Mesendoderm (in vitro differentiated cells): ENCODE data around the gene CDYL.

Experiments used
- DNase-seq: peaks from one replicate; pipeline ENCODE4 v3.0.0; 2013
- H2AK5ac ChIP-seq: 2 replicates; pipeline ENCODE4 v1.6.1; 2013; ENCODE audit warnings: low read length, inconsistent platforms
- H2BK120ac ChIP-seq: 2 replicates; pipeline ENCODE4 v1.6.1; 2013; ENCODE audit warnings: low read depth, mild to moderate bottlenecking, low read length, moderate library complexity, mixed read lengths
- H2BK15ac ChIP-seq: replicated peaks from 2 replicates; pipeline ENCODE4 v1.6.1; 2013; ENCODE audit warnings: low read depth, mild to moderate bottlenecking, moderate library complexity
- H2BK5ac ChIP-seq: 2 replicates; pipeline ENCODE4 v1.6.1; 2013; ENCODE audit warnings: low read length, inconsistent platforms
- H3K18ac ChIP-seq: 2 replicates; pipeline ENCODE4 v1.6.1; 2013; ENCODE audit warnings: mild to moderate bottlenecking, low read length, mixed read lengths
- H3K23ac ChIP-seq: one replicate; pipeline ENCODE4 v1.6.1; 2013; ENCODE audit warnings: low read length
- H3K27ac ChIP-seq: 2 replicates; pipeline ENCODE4 v1.5.1; 2013; ENCODE audit warnings: low read depth, mild to moderate bottlenecking, inconsistent platforms, low read length, moderate library complexity
- H3K27me3 ChIP-seq: 2 replicates; pipeline ENCODE4 v1.6.1; 2013; ENCODE audit warnings: low read length, control low read depth, mild to moderate bottlenecking, inconsistent platforms; ENCODE audit not compliant: insufficient read depth, poor library complexity
- H3K36me3 ChIP-seq: 2 replicates; pipeline ENCODE4 v1.6.1; 2013; ENCODE audit warnings: low read length, inconsistent platforms; ENCODE audit not compliant: control insufficient read depth, insufficient read depth
- H3K4ac ChIP-seq: one replicate; pipeline ENCODE4 v1.6.1; 2013; ENCODE audit warnings: low read depth, mild to moderate bottlenecking, low read length, moderate library complexity
- H3K4me1 ChIP-seq: 2 replicates; pipeline ENCODE4 v1.6.1; 2013; ENCODE audit warnings: low read depth, low read length, inconsistent platforms; ENCODE audit not compliant: control insufficient read depth
- H3K4me2 ChIP-seq: 2 replicates; pipeline ENCODE4 v1.6.1; 2013; ENCODE audit warnings: low read length
- H3K4me3 ChIP-seq: 2 replicates; pipeline ENCODE4 v1.5.1; 2013; ENCODE audit warnings: mild to moderate bottlenecking, low read length
- H3K56ac ChIP-seq: one replicate; pipeline ENCODE4 v1.6.1; 2013; ENCODE audit warnings: low read length
- H3K79me1 ChIP-seq: 2 replicates; pipeline ENCODE4 v1.6.1; 2013; ENCODE audit warnings: low read length, inconsistent platforms
- H3K79me2 ChIP-seq: 2 replicates; pipeline ENCODE4 v1.6.1; 2013; ENCODE audit warnings: mild to moderate bottlenecking, low read length; ENCODE audit not compliant: control insufficient read depth, insufficient read depth
- H3K9ac ChIP-seq: 2 replicates; pipeline ENCODE4 v1.6.1; 2013; ENCODE audit warnings: low read length, inconsistent platforms
- H4K5ac ChIP-seq: one replicate; pipeline ENCODE4 v1.6.1; 2013; ENCODE audit warnings: low read length
- H4K8ac ChIP-seq: one replicate; pipeline ENCODE4 v1.6.1; 2013; ENCODE audit warnings: low read depth, mild to moderate bottlenecking, control low read depth, low read length, moderate library complexity
- WGBS: extraction: QIAGEN DNeasy Blood & Tissue Kit; methylation state at CpG from one replicate; pipeline ENCODE4 v1.1.7; 2013; ENCODE audit warnings: low lambda C conversion rate, missing lambda C conversion rate; ENCODE audit not compliant: insufficient coverage; ENCODE audit errors: extremely low coverage; 5-methylcytosine and 5-hydroxymethylcytosine counted together

The CDYL gene

DNA sequence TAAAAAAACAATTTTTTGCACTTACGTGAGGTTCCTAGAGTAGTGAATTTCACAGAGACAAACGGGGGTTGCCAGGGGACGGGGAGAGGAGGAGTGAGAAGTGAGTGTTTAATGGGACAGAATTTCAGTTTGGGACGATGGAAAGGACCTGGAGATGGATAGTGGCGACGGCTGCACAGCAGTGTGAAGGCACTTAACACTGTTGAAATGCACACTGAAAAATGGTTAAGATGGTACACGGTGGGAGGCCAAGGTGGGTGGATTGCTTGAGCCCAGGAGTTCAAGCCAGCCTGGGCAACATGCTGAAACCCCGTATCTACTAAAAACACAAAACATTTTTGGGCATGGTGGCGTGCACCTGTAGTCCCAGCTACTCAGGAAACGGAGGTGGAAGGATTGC is 196.2 kb downstream of the CDYL start:
- Histone ChIP-seq H3K56ac (no peak overlapping the region), H3K23ac (no peak overlapping the region), H3K79me2 (no peaks in the 10 kb centered on the region), H3K9ac (no peak overlapping the region), H3K18ac (no peak overlapping the region), H3K36me3 (no peaks in the 10 kb centered on the region), H3K79me1 (no peaks in the 10 kb centered on the region), H2AK5ac (no peak overlapping the region), H4K8ac (no peak overlapping the region), H2BK5ac (no peak overlapping the region), H4K5ac (no peak overlapping the region), H3K27me3 (no peaks in the 10 kb centered on the region), H3K27ac (no peak overlapping the region), H2BK120ac (no peak overlapping the region), H3K4me2 (no peak overlapping the region), H3K4ac (no peak overlapping the region), H2BK15ac (no peak overlapping the region), H3K4me3 (no peak overlapping the region), H3K4me1 (no peaks in the 10 kb centered on the region)
- WGBS = no CpG with 5 or more reads among the region's 10 CpGs
- no peak for DNase-seq

- Histone ChIP-seq H3K27ac (no peak overlapping the region), H3K36me3 (no peaks in the 10 kb centered on the region), H2BK120ac (no peak overlapping the region), H3K4me3 (no peak overlapping the region), H3K4me1 (no peaks in the 10 kb centered on the region), H4K5ac (no peak overlapping the region), H3K4ac (no peak overlapping the region), H3K27me3 (no peaks in the 10 kb centered on the region), H2AK5ac (no peak overlapping the region), H3K9ac (no peak overlapping the region), H3K23ac (no peak overlapping the region), H3K4me2 (no peak overlapping the region), H3K18ac (no peak overlapping the region), H2BK15ac (no peak overlapping the region), H2BK5ac (no peak overlapping the region), H3K56ac (no peak overlapping the region), H4K8ac (no peak overlapping the region), H3K79me2 (no peaks in the 10 kb centered on the region), H3K79me1 (no peaks in the 10 kb centered on the region)
- WGBS = no CpG with 5 or more reads among the region's 13 CpGs
- no peak for DNase-seq
Observed at GRCh38 chr6:4973415-4973814, 197.2 kb downstream of the CDYL start.

GRCh38 chr6:4973982-4974745 is 198.0 kb downstream of the CDYL start:
- no peaks in the 10 kb centered on the region for H3K4me1 ChIP-seq
- H3K4me2 ChIP-seq = no peak overlapping the region
- no peak overlapping the region for H4K5ac ChIP-seq
- no peak overlapping the region for H3K9ac ChIP-seq
- H3K23ac ChIP-seq = no peak overlapping the region
- H3K27ac ChIP-seq = no peak overlapping the region
- no peaks in the 10 kb centered on the region for H3K36me3 ChIP-seq
- H3K18ac ChIP-seq = no peak overlapping the region
- H3K4me3 ChIP-seq = no peak overlapping the region
- H3K79me2 ChIP-seq = no peaks in the 10 kb centered on the region
- no peaks in the 10 kb centered on the region for H3K79me1 ChIP-seq
- no peaks in the 10 kb centered on the region for H3K27me3 ChIP-seq
- H2BK5ac ChIP-seq = no peak overlapping the region
- no peak overlapping the region for H2BK120ac ChIP-seq
- WGBS = no CpG with 5 or more reads among the region's 14 CpGs
- no peak overlapping the region for H2AK5ac ChIP-seq
- DNase-seq = peak; percentile 82
- no peak overlapping the region for H2BK15ac ChIP-seq
- H4K8ac ChIP-seq = no peak overlapping the region
- H3K4ac ChIP-seq = no peak overlapping the region
- peak overlapping the region; percentile 31 for H3K56ac ChIP-seq

DNA sequence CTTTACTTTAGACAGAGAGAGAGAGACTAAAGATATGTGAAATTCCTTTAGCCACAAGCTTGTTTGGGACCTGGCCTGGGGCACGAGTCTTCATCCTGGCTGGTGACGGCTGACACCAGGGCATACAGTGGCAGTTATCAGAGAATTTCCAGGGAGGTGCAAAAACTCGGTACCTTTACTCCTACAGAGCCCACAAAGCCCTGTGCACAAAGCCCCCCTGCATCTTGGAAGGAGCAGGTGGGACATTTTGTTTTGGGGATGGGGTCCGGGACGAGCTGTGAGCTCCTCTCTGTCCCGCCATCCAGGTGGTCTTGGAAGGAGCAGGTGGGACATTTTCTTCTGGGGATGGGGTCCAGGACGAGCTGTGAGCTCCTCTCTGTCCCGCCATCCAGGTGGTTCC is 198.8 kb downstream of the CDYL start:
- no peak overlapping the region for H2BK5ac ChIP-seq
- H3K36me3 ChIP-seq = no peaks in the 10 kb centered on the region
- no peak overlapping the region for H3K4ac ChIP-seq
- H2BK15ac ChIP-seq = no peak overlapping the region
- no peaks in the 10 kb centered on the region for H3K79me1 ChIP-seq
- no peak overlapping the region for H2AK5ac ChIP-seq
- H3K27ac ChIP-seq = no peak overlapping the region
- H3K4me1 ChIP-seq = no peaks in the 10 kb centered on the region
- no peak overlapping the region for H3K4me3 ChIP-seq
- no peak overlapping the region for H2BK120ac ChIP-seq
- H3K4me2 ChIP-seq = no peak overlapping the region
- no CpG with 5 or more reads among the region's 8 CpGs for WGBS
- DNase-seq = no peak
- H3K27me3 ChIP-seq = no peaks in the 10 kb centered on the region
- H4K5ac ChIP-seq = no peak overlapping the region
- H3K9ac ChIP-seq = no peak overlapping the region
- H3K23ac ChIP-seq = no peak overlapping the region
- H3K56ac ChIP-seq = no peak overlapping the region
- H4K8ac ChIP-seq = no peak overlapping the region
- H3K18ac ChIP-seq = no peak overlapping the region
- no peaks in the 10 kb centered on the region for H3K79me2 ChIP-seq

DNA sequence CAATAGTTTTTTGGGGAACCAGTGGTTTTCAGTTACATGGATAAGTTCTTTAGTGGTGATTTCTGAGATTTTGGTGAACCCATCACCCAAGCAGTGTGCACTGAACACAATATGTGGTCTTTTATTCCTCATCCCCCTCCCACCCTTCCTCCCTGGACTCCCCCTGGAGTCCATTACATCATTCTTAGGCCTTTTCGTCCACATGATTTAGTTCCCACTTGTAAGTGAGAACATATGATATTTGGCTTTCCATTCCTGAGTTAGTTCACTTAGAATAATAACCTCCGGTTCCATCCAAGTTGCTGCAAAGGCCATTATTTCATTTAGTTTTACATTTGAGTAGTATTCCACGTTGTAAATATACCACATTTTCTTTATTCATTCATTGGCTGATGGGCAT is 199.3 kb downstream of the CDYL start:
- Histone ChIP-seq H3K18ac (no peak overlapping the region), H3K9ac (no peak overlapping the region), H3K4me1 (no peaks in the 10 kb centered on the region), H4K8ac (no peak overlapping the region), H2BK120ac (no peak overlapping the region), H2BK5ac (no peak overlapping the region), H4K5ac (no peak overlapping the region), H3K79me2 (no peaks in the 10 kb centered on the region), H3K36me3 (no peaks in the 10 kb centered on the region), H3K27me3 (no peaks in the 10 kb centered on the region), H3K27ac (no peak overlapping the region), H3K79me1 (no peaks in the 10 kb centered on the region), H3K23ac (no peak overlapping the region), H3K4me3 (no peak overlapping the region), H3K4me2 (no peak overlapping the region), H2AK5ac (no peak overlapping the region), H2BK15ac (no peak overlapping the region), H3K4ac (no peak overlapping the region), H3K56ac (no peak overlapping the region)
- WGBS = no CpG with 5 or more reads among the region's 3 CpGs
- no peak for DNase-seq

DNA sequence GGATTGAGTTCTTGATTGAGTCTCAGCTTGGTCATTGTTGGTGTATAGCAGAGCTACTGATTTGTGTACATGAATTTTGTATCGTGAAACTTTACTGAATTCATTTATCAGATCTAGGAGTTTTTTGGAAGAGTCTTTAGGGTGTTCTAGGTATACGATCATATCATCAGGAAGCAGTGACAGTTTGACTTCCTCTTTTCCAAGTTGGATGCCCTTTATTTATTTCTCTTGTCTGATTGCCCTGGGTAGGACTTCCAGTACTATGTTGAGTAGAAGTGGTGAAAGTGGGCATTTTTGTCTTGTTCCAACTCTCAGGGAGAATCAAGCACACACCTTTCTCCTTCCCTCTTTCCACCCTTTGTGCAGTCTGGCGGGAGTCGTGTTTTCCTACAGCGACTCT is 201.3 kb downstream of the CDYL start:
- no peak overlapping the region for H4K5ac ChIP-seq

More for the DNA sequence above, 201.3 kb downstream of the CDYL start:
- no peak overlapping the region for H2BK120ac ChIP-seq
- H2AK5ac ChIP-seq = no peak overlapping the region
- no peak overlapping the region for H3K4me2 ChIP-seq
- no peak overlapping the region for H3K4ac ChIP-seq
- no peaks in the 10 kb centered on the region for H3K36me3 ChIP-seq
- no CpG with 5 or more reads among the region's 5 CpGs for WGBS
- no peak overlapping the region for H2BK15ac ChIP-seq
- H3K4me1 ChIP-seq = no peaks in the 10 kb centered on the region
- H3K9ac ChIP-seq = no peak overlapping the region
- no peak overlapping the region for H3K56ac ChIP-seq
- H3K27ac ChIP-seq = no peak overlapping the region
- H4K8ac ChIP-seq = no peak overlapping the region
- no peak overlapping the region for H3K4me3 ChIP-seq
- H3K79me2 ChIP-seq = no peaks in the 10 kb centered on the region
- H3K79me1 ChIP-seq = no peaks in the 10 kb centered on the region
- no peak overlapping the region for H2BK5ac ChIP-seq
- no peaks in the 10 kb centered on the region for H3K27me3 ChIP-seq
- H3K18ac ChIP-seq = no peak overlapping the region
- DNase-seq = no peak
- no peak overlapping the region for H3K23ac ChIP-seq
